Cardiac muscle cell (in vitro differentiated cells and primary cell): Measurements from ENCODE around the gene AGXT2. TPM values are rescaled to one million over a fixed set of nuclear protein-coding genes. Genes with fewer than 3 reads are reported as not detected.
"Not testable (repeated sequence)": the region's sequence is repeated elsewhere in the genome, so short reads cannot be mapped to it uniquely, and the experiment has no call there.

Source experiments
- DNase-seq, 2 donors: peaks; one replicate each; pipeline versions ENCODE4 v3.0.0 to v3.0.0-alpha.2; 2010 to 2017; ENCODE audit warnings: low read depth in 1 of 2, low spot score in 1 of 2
- H3K27ac ChIP-seq: fragments of 200-600 bp; sonication (generic); 2 replicates; pipeline ENCODE4 v1.5.1; 2016
- H3K27me3 ChIP-seq: fragments of 200-600 bp; sonication (generic); 2 replicates; pipeline ENCODE4 v1.6.0; 2016; ENCODE audit warnings: control low read depth
- H3K36me3 ChIP-seq: fragments of 200-600 bp; sonication (generic); 2 replicates; pipeline ENCODE4 v1.5.1; 2016; ENCODE audit warnings: control low read depth
- H3K4me1 ChIP-seq: fragments of 200-600 bp; sonication (generic); 2 replicates; pipeline ENCODE4 v1.8.1; 2017; ENCODE audit warnings: low read depth, mild to moderate bottlenecking, mixed run types
- H3K4me3 ChIP-seq: fragments of 200-600 bp; sonication (generic); 2 replicates; pipeline ENCODE4 v1.5.1; 2016; ENCODE audit warnings: mild to moderate bottlenecking
- H3K9me3 ChIP-seq: fragments of 200-600 bp; sonication (generic); 2 replicates; pipeline ENCODE4 v1.5.1; 2017; ENCODE audit warnings: low read depth, mild to moderate bottlenecking, control low read depth
- polyA plus RNA-seq: library from polyadenylated mRNA; unstranded; fragments of >200 nt; fragmentation: Nextera tagmentation; extraction: Ambion mirVana; gene quantifications from 2 replicates; pipeline ENCODE4 v1.2.1, GENCODE V29; 2016
- total RNA-seq: library from RNA; depleted of rRNA; stranded (reverse); fragments of >200 nt; gene quantifications from 2 replicates; pipeline ENCODE4 v1.2.3, GENCODE V29; 2016
- TF ChIP-seq, protein P1 (sequence below): IDR thresholded peaks from 2 replicates; pipeline ENCODE4 v1.5.1; 2012; ENCODE audit warnings: low read depth, mild to moderate bottlenecking, low read length

AGXT2 gene
- total and polyA plus RNA-seq, 2 experiments from 2014 or later = not detected

GRCh38 chr5:35044649-35045048, 3.1 kb downstream of the AGXT2 start:
- Histone ChIP-seq H3K27ac (no peak overlapping the region), H3K4me3 (no peak overlapping the region), H3K36me3 (no peaks in the 10 kb centered on the region), H3K4me1 (peaks cover 3% of the 10 kb centered on the region), H3K27me3 (no peaks in the 10 kb centered on the region), H3K9me3 (no peaks in the 10 kb centered on the region)
- TF ChIP-seq, protein P1, sequence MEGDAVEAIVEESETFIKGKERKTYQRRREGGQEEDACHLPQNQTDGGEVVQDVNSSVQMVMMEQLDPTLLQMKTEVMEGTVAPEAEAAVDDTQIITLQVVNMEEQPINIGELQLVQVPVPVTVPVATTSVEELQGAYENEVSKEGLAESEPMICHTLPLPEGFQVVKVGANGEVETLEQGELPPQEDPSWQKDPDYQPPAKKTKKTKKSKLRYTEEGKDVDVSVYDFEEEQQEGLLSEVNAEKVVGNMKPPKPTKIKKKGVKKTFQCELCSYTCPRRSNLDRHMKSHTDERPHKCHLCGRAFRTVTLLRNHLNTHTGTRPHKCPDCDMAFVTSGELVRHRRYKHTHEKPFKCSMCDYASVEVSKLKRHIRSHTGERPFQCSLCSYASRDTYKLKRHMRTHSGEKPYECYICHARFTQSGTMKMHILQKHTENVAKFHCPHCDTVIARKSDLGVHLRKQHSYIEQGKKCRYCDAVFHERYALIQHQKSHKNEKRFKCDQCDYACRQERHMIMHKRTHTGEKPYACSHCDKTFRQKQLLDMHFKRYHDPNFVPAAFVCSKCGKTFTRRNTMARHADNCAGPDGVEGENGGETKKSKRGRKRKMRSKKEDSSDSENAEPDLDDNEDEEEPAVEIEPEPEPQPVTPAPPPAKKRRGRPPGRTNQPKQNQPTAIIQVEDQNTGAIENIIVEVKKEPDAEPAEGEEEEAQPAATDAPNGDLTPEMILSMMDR = no peak
- DNase-seq = no peak

- Histone ChIP-seq H3K4me1 (peaks cover 8% of the 10 kb centered on the region), H3K4me3 (no peak overlapping the region), H3K9me3 (no peaks in the 10 kb centered on the region), H3K36me3 (no peaks in the 10 kb centered on the region), H3K27me3 (no peaks in the 10 kb centered on the region), H3K27ac (no peak overlapping the region)
- TF ChIP-seq, protein P1 = no peak
- no peak for DNase-seq
These were observed 5.0 kb downstream of the AGXT2 start for GRCh38 chr5:35042781-35043180.

DNA sequence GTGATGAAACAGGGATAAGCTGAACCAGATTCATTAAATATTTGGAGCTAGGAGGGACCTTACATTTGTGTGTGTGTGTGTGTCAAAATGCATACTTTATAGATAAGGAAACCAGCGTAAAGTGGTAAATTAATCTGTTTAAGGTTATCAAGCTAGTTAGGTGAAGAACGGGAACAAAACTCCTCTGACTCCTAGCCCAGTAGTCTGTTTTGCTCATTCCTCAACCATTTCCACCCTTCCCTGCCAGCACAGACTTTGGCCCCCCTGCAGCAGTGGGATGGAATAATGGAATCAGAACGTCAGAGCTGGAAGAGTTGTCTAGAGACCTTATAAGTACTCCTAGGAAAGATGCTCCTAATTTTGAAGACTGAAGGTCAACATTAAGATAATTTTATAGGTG, 6.5 kb downstream of the AGXT2 start:
- TF ChIP-seq, protein P1 = no peak
- H3K4me3 ChIP-seq = no peak overlapping the region
- H3K36me3 ChIP-seq = no peaks in the 10 kb centered on the region
- H3K4me1 ChIP-seq = peaks cover 8% of the 10 kb centered on the region
- H3K9me3 ChIP-seq = no peaks in the 10 kb centered on the region
- peak in 1 of 2 donors; percentile 62 for DNase-seq
- H3K27ac ChIP-seq = no peak overlapping the region
- H3K27me3 ChIP-seq = no peaks in the 10 kb centered on the region

GRCh38 chr5:35038891-35039290, 8.9 kb downstream of the AGXT2 start:
- Histone ChIP-seq H3K27me3 (no peaks in the 10 kb centered on the region), H3K4me1 (peaks cover 8% of the 10 kb centered on the region), H3K4me3 (no peak overlapping the region), H3K36me3 (no peaks in the 10 kb centered on the region), H3K9me3 (no peaks in the 10 kb centered on the region), H3K27ac (no peak overlapping the region)
- TF ChIP-seq, protein P1 = no peak
- peak in 1 of 2 donors; percentile 55 for DNase-seq

DNA sequence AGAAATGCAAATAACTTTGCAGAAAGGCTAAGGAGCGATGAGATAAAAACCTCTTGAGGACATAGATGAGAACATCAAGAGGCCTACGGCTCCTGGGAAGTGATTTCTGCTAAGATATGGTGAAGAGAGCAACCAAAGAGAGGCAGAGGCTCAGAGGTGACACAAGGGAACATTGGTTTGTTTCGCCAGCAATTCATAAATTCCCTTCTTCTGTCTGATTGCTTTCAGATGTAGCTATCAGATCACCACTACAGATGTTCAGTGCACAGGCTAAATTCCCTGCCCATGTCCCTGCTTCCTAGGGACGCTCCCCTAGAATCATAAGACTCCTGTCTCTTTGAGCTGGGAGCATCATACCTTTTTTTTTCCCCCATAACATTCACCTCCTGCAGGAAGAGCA, 11.2 kb downstream of the AGXT2 start:
- TF ChIP-seq, protein P1 = no peak
- Histone ChIP-seq H3K9me3 (no peaks in the 10 kb centered on the region), H3K27me3 (no peaks in the 10 kb centered on the region), H3K36me3 (no peaks in the 10 kb centered on the region), H3K4me3 (no peak overlapping the region), H3K27ac (no peak overlapping the region), H3K4me1 (peaks cover 8% of the 10 kb centered on the region)
- DNase-seq = no peak

DNA sequence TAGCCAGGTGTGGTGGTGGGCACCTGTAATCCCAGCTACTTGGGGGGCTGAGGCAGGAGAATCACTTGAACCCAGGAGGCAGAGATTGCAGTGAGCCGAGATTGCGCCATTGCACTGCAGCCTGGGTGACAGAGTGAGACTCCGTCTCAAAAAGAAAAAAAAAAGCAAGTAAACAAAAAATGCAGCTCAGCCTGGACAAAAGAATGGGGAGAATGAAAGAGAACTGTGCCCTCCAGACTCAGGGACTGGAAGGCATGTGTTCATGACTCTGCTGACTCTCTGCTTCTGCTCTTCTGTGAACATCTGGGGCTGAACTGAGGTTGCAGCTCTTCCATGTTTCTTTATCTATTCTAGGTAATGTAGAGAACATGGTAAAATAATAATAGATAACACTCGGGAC, 11.8 kb downstream of the AGXT2 start:
- H3K4me3 ChIP-seq, H3K27ac ChIP-seq, H3K9me3 ChIP-seq, H3K36me3 ChIP-seq, H3K4me1 ChIP-seq, H3K27me3 ChIP-seq, DNase-seq: not testable (repeated sequence)
